ENCODE data around the gene SERPINB7. TPM values are rescaled to one million over a fixed set of nuclear protein-coding genes. Genes with fewer than 3 reads are reported as not detected.

SERPINB7 gene
- total RNA-seq, 4 donors from 2014 or later = not detected

GRCh38 chr18:63817441-63818051 is 42.3 kb downstream of the SERPINB7 start:
- no peak for TF ChIP-seq CTCF (IDR thresholded peaks at IDR 0.05)
- no peak for TF ChIP-seq POLR2A (IDR thresholded peaks at IDR 0.05)
- Histone ChIP-seq H3K4me3 (no peak overlapping the region), H3K4me1 (no peaks in the 10 kb centered on the region), H3K27ac (no peak overlapping the region), H3K9me3 (no peaks in the 10 kb centered on the region), H3K36me3 (no peaks in the 10 kb centered on the region), H3K27me3 (no peaks in the 10 kb centered on the region)
- no peak for DNase-seq

GRCh38 chr18:63818212-63818611 is 43.0 kb downstream of the SERPINB7 start:
- Histone ChIP-seq H3K27ac (no peak overlapping the region), H3K4me3 (no peak overlapping the region), H3K36me3 (no peaks in the 10 kb centered on the region), H3K4me1 (no peaks in the 10 kb centered on the region), H3K27me3 (no peaks in the 10 kb centered on the region), H3K9me3 (no peaks in the 10 kb centered on the region)
- TF ChIP-seq CTCF (IDR thresholded peaks at IDR 0.05) (no peak), POLR2A (IDR thresholded peaks at IDR 0.05) (no peak)
- DNase-seq = no peak

- no peak overlapping the region for H3K4me3 ChIP-seq
- H3K9me3 ChIP-seq = no peaks in the 10 kb centered on the region
- TF ChIP-seq CTCF (IDR thresholded peaks at IDR 0.05) (no peak), POLR2A (IDR thresholded peaks at IDR 0.05) (no peak)
- H3K36me3 ChIP-seq = no peaks in the 10 kb centered on the region
- DNase-seq = no peak
- no peaks in the 10 kb centered on the region for H3K4me1 ChIP-seq
- H3K27me3 ChIP-seq = no peaks in the 10 kb centered on the region
- H3K27ac ChIP-seq = no peak overlapping the region
Observed at GRCh38 chr18:63819786-63820185, 44.6 kb downstream of the SERPINB7 start.

- H3K27me3 ChIP-seq = no peaks in the 10 kb centered on the region
- no peaks in the 10 kb centered on the region for H3K36me3 ChIP-seq
- no peak overlapping the region for H3K27ac ChIP-seq
- H3K4me1 ChIP-seq = no peaks in the 10 kb centered on the region
- TF ChIP-seq POLR2A (IDR thresholded peaks at IDR 0.05) = no peak
- no peak for TF ChIP-seq CTCF (IDR thresholded peaks at IDR 0.05)
- DNase-seq = no peak
- no peak overlapping the region for H3K4me3 ChIP-seq
- H3K9me3 ChIP-seq = no peaks in the 10 kb centered on the region
Observed at GRCh38 chr18:63820694-63821093, 45.5 kb downstream of the SERPINB7 start.

GRCh38 chr18:63823516-63824219 is 48.5 kb downstream of the SERPINB7 start:
- peak in 1 of 3 donors; percentile 56 for DNase-seq
- Histone ChIP-seq H3K4me1 (no peaks in the 10 kb centered on the region), H3K4me3 (no peak overlapping the region), H3K27me3 (no peaks in the 10 kb centered on the region), H3K27ac (no peak overlapping the region), H3K9me3 (no peaks in the 10 kb centered on the region), H3K36me3 (no peaks in the 10 kb centered on the region)
- no peak for TF ChIP-seq POLR2A (IDR thresholded peaks at IDR 0.05)
- peak in 4 of 6 experiments; percentile 20 to 48 (median 25) for TF ChIP-seq CTCF (IDR thresholded peaks at IDR 0.05)

Measured in Peyer's patch (tissue), 4 donors.